Upper lobe of left lung (tissue), 6 donors: Measurements from ENCODE around the gene CHMP6. TPM values are rescaled to one million over a fixed set of nuclear protein-coding genes. Genes with fewer than 3 reads are reported as not detected.

Experiments used
- ATAC-seq, 2 donors: fragments of 200-7000 bp; cut with Tn5 transposase; one replicate each; pipeline ENCODE4 v1.9.1; 2022; ENCODE audit warnings: mild to moderate bottlenecking in 2 of 2, moderate library complexity in 2 of 2; ENCODE audit not compliant: low FRiP score in 2 of 2
- DNase-seq, 2 donors: peaks; one replicate each; pipeline ENCODE4 v3.0.0-alpha.2; 2019 to 2020
- H3K27ac ChIP-seq, 4 donors: fragments of 200-600 bp; sonication (generic); one replicate each; pipeline ENCODE4 v1.5.1; 2016 to 2019
- H3K27me3 ChIP-seq, 4 donors: fragments of 200-600 bp; sonication (generic); one replicate each; pipeline ENCODE4 v1.5.1; 2017 to 2019
- H3K36me3 ChIP-seq, 4 donors: fragments of 200-600 bp; sonication (generic); one replicate each; pipeline ENCODE4 v1.5.1; 2016 to 2019
- H3K4me1 ChIP-seq, 4 donors: fragments of 200-600 bp; sonication (generic); one replicate each; pipeline ENCODE4 v1.5.1; 2018 to 2019
- H3K4me3 ChIP-seq, 4 donors: fragments of 200-600 bp; sonication (generic); one replicate each; pipeline ENCODE4 v1.5.1; 2017 to 2019; ENCODE audit warnings: mild to moderate bottlenecking in 2 of 4, moderate library complexity in 1 of 4
- H3K9me3 ChIP-seq, 4 donors: fragments of 200-600 bp; sonication (generic); one replicate each; pipeline ENCODE4 v1.5.1; 2018 to 2019
- EP300 ChIP-seq, 4 donors: sonication (generic); formaldehyde crosslinking; IDR thresholded peaks; one replicate each; pipeline ENCODE4 v1.5.1; 2017; ENCODE audit warnings: antibody characterized with exemption in 4 of 4, control low read depth in 2 of 4
- POLR2A ChIP-seq, 4 donors: fragments of 450-650 bp; IDR thresholded peaks; one replicate each; pipeline ENCODE4 v1.5.1; 2016 to 2017; ENCODE audit warnings: antibody characterized with exemption in 4 of 4, mild to moderate bottlenecking in 2 of 4
- POLR2AphosphoS5 ChIP-seq, 2 donors: sonication (generic); formaldehyde crosslinking; IDR thresholded peaks; one replicate each; pipeline ENCODE4 v1.5.1; 2017; ENCODE audit warnings: antibody characterized with exemption in 2 of 2
- WGBS, 2 donors: methylation state at CpG; one replicate each; pipeline ENCODE4 v1.1.5; 2017 to 2018; 5-methylcytosine and 5-hydroxymethylcytosine counted together
- total RNA-seq, 6 donors: library from RNA; depleted of rRNA in 4 of 6; stranded (reverse); fragments of >200 nt in 4 of 6; gene quantifications; one replicate each; pipeline versions ENCODE4 v1.1.0 to v1.2.1, GENCODE V29; 2016 to 2021
- TF ChIP-seq, protein P1 (sequence below), 6 experiments: fragments of 450-650 bp in 4 of 6; fragments of 200-600 bp in 2 of 6; sonication (generic) in 2 of 6; IDR thresholded peaks; one replicate each; pipeline ENCODE4 v1.5.1; 2016 to 2019; ENCODE audit warnings: antibody characterized with exemption in 6 of 6
- donor health status: DM: no; HTN: no; CAD: no; lungs with moderate emphysema.
- donor health status: DM: no; HTN: yes; CAD: no; lungs with severe emphysema.

The CHMP6 gene
- total RNA-seq, 6 donors from 2014 or later: 29.5 to 75.4 (median 34.8) TPM

DNA sequence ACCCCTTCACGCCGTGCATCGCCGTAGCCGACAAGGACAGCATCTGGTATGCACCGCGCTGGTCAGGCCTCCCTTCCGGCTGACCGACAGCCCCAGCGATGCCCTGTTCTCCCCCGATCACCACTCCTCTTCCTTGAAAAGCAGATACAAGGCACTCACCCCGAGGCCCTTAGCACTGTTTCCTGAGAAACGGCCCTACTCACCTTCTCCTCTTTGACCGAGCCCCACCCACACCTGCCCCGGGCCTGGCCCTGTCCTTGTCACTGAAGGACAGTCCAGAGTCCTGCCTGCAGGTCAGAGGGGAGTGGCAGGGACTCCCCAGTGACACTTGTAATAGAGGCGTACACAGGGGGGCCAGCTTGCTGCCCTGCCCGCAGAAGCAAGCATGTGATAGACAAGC lies 45.9 kb upstream of the CHMP6 start:
- no peak overlapping the region for H3K4me3 ChIP-seq
- peaks cover 7 to 25% (median 16%) of the 10 kb centered on the region in 4 donors for H3K4me1 ChIP-seq
- no peak overlapping the region for H3K27ac ChIP-seq
- peaks cover 0 to 44% (median 28%) of the 10 kb centered on the region in 4 donors for H3K36me3 ChIP-seq
- DNase-seq (peak in 1 of 2 donors; percentile 38), ATAC-seq (no peak)
- H3K27me3 ChIP-seq: no peaks in the 10 kb centered on the region
- WGBS, 2 donors: 87 to 93% methylated on average over 17 of the region's 17 CpGs
- TF ChIP-seq, protein P1, sequence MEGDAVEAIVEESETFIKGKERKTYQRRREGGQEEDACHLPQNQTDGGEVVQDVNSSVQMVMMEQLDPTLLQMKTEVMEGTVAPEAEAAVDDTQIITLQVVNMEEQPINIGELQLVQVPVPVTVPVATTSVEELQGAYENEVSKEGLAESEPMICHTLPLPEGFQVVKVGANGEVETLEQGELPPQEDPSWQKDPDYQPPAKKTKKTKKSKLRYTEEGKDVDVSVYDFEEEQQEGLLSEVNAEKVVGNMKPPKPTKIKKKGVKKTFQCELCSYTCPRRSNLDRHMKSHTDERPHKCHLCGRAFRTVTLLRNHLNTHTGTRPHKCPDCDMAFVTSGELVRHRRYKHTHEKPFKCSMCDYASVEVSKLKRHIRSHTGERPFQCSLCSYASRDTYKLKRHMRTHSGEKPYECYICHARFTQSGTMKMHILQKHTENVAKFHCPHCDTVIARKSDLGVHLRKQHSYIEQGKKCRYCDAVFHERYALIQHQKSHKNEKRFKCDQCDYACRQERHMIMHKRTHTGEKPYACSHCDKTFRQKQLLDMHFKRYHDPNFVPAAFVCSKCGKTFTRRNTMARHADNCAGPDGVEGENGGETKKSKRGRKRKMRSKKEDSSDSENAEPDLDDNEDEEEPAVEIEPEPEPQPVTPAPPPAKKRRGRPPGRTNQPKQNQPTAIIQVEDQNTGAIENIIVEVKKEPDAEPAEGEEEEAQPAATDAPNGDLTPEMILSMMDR (IDR thresholded peaks at IDR 0.05): no peak
- no peak for TF ChIP-seq POLR2AphosphoS5 (IDR thresholded peaks at IDR 0.05)
- TF ChIP-seq POLR2A (IDR thresholded peaks at IDR 0.05): no peak
- no peak for TF ChIP-seq EP300 (IDR thresholded peaks at IDR 0.05)
- H3K9me3 ChIP-seq: no peaks in the 10 kb centered on the region

DNA sequence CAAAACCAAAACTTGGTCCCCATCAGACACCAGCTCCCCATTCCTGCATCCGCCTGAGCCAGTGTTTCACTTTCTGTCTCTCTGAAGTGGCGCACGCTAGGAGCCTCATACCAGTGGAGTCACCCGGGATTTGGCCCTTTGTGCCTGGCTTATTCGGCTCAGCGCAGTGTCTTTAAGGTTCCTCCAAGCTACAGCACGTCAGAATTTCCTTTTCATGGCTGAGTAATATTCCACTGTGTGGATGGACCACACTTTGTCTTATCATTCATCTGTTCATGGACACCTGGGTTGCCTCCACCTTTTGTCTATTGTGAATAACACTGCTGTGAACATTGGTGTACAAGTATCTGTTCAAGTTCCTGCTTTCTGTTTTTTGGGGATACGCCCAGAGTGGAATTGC lies 45.2 kb upstream of the CHMP6 start:
- ATAC-seq: no peak
- peaks cover 0 to 48% (median 28%) of the 10 kb centered on the region in 4 donors for H3K36me3 ChIP-seq
- 97 to 99% methylated on average over 8 of the region's 8 CpGs for WGBS, 2 donors
- no peak overlapping the region for H3K4me3 ChIP-seq
- no peak for TF ChIP-seq EP300 (IDR thresholded peaks at IDR 0.05)
- H3K27me3 ChIP-seq: no peaks in the 10 kb centered on the region
- H3K4me1 ChIP-seq: peaks cover 7 to 24% (median 16%) of the 10 kb centered on the region in 4 donors
- DNase-seq: no peak
- H3K27ac ChIP-seq: no peak overlapping the region
- no peaks in the 10 kb centered on the region for H3K9me3 ChIP-seq

DNA sequence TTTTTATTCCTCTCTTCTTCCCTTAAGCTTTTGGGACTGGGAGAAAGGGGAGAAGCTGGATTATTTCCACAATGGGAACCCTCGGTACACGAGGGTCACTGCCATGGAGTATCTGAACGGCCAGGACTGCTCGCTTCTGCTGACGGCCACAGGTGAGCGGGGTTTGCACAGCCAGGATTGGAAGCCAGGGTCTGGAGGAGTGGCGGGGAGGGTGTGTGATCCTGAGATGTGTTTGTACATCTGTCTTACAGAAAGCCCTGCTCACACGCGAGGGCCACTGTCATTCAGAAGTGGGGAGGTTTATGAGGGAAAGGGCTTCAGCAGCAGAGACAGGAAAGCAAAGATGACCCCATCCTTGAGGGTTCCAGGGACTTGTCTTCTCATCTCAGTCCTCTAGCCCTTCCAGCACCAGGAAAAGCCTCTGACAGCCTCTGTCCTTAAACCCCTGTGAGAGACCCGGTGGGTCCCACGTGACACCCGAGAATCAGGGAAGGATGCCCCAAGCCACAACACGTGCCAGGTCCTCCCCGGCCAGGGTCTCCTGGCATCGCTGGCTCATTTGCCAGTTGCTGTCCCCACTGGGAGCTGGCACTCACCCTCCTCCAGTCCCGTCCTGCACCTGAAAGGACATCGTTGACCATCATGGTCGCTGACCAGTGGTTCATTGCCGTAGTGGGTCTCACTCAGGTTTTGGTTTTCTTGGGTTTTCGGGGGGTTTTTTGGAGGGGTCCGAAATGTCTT lies 44.3 kb upstream of the CHMP6 start:
- no peaks in the 10 kb centered on the region for H3K9me3 ChIP-seq
- H3K4me1 ChIP-seq: peaks cover 0 to 15% (median 9%) of the 10 kb centered on the region in 4 donors
- H3K4me3 ChIP-seq: no peak overlapping the region
- TF ChIP-seq, protein P1 (IDR thresholded peaks at IDR 0.05): no peak
- TF ChIP-seq POLR2A (IDR thresholded peaks at IDR 0.05): no peak
- no peak for TF ChIP-seq POLR2AphosphoS5 (IDR thresholded peaks at IDR 0.05)
- no peak for TF ChIP-seq EP300 (IDR thresholded peaks at IDR 0.05)
- 91 to 95% methylated on average over 20 to 21 of the region's 21 CpGs for WGBS, 2 donors
- no peak for ATAC-seq
- peaks cover 0 to 57% (median 32%) of the 10 kb centered on the region in 4 donors for H3K36me3 ChIP-seq
- DNase-seq: peak in 1 of 2 donors; percentile 34
- H3K27ac ChIP-seq: no peak overlapping the region
- H3K27me3 ChIP-seq: no peaks in the 10 kb centered on the region

DNA sequence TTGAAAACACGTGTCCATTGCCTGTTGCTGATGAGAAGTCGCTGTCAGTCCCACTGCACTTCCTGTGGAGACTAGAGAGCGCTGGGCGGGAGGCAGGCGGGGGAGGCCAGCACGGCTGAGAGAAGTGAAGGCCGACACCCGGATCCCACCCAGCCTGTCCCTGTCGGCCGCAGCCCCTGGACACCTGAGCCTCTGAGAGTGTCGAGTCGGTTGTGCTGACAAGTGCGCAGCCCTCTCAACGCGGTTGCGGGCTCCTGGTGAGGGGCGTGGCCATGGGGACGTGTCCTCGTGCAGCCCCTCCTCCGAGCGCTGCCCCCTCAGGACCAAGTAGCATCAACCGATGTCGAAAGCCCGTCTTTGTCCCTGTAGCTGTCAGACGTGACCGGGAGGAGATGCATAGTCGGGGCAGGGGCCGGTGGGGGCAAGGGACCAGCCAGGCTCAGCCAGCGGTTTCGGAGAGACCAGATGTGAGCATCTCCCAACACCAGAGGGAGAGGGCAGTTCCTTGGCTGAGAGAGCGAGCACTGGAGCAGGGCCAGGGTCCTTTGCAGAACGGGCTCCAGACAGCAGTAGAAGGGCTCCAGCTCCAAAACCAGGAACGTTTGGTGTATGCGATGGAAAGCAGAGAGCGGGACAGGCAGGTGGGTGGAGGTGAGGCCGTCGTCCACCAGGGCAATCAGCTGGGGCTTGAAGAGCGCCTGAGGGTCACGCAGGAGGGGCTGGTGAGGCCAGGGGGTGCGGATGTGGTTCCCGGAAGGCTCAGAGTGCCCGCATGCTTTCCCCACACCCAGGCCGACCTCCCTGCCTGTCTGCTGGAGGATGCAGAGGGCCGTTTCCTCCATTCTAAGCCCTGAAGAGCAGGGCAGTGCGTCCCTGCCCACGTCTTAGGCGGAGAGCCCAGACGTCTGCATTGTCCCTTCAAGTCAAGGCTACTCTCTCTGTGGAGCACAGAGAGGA lies 43.3 kb upstream of the CHMP6 start:
- DNase-seq (peak in 1 of 2 donors; percentile 78), ATAC-seq (peak in 1 of 2 donors; percentile 2)
- peaks cover 0 to 6% (median 0%) of the 10 kb centered on the region in 4 donors for H3K4me1 ChIP-seq
- WGBS, 2 donors: 80 to 89% methylated on average over 29 to 43 of the region's 48 CpGs
- TF ChIP-seq, protein P1 (IDR thresholded peaks at IDR 0.05): no peak
- TF ChIP-seq POLR2A (IDR thresholded peaks at IDR 0.05) (no peak), POLR2AphosphoS5 (IDR thresholded peaks at IDR 0.05) (no peak), EP300 (IDR thresholded peaks at IDR 0.05) (no peak)
- no peak overlapping the region for H3K4me3 ChIP-seq
- H3K9me3 ChIP-seq: no peaks in the 10 kb centered on the region
- peaks cover 0 to 59% (median 32%) of the 10 kb centered on the region in 4 donors for H3K36me3 ChIP-seq
- no peaks in the 10 kb centered on the region for H3K27me3 ChIP-seq
- H3K27ac ChIP-seq: no peak overlapping the region

DNA sequence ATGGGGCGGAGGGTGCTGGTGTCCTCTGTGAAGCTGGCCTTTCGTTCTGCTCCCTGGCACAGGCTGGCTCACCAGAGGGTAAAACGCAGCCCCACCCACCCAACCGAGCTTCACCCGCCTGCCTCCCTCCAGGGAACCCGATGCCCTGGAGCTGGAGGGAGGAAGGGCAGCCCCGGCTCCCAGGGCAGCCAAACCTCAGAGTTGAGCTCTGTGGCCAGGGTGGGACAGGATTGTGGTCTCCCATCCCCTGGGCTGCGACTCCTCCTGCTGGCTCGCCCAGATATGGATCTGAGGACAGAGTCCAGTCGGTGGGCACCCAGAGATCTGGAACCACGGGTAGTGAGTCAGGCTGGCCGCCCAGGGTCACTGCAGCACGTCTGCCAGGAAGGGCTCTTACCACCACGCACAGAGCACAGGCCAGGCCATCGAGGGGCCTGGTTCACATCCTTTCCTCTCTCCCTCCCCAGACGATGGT lies 42.6 kb upstream of the CHMP6 start:
- H3K36me3 ChIP-seq: peaks cover 0 to 65% (median 32%) of the 10 kb centered on the region in 4 donors
- H3K4me3 ChIP-seq: no peak overlapping the region
- TF ChIP-seq POLR2AphosphoS5 (IDR thresholded peaks at IDR 0.05) (no peak), POLR2A (IDR thresholded peaks at IDR 0.05) (no peak), EP300 (IDR thresholded peaks at IDR 0.05) (no peak)
- TF ChIP-seq, protein P1 (IDR thresholded peaks at IDR 0.05): no peak
- WGBS, 2 donors: 79% methylated on average over 16 of the region's 16 CpGs; no CpG with 5 or more reads in 1 of the 2 donors
- H3K9me3 ChIP-seq: no peaks in the 10 kb centered on the region
- ATAC-seq: no peak
- peaks cover 0 to 4% (median 0%) of the 10 kb centered on the region in 4 donors for H3K4me1 ChIP-seq
- no peak overlapping the region for H3K27ac ChIP-seq
- H3K27me3 ChIP-seq: no peaks in the 10 kb centered on the region
- DNase-seq: peak in 1 of 2 donors; percentile 59
